ENCODE measurements around the gene SHISA4. TPM values are rescaled to one million over a fixed set of nuclear protein-coding genes. Genes with fewer than 3 reads are reported as not detected.
"Not testable (repeated sequence)": the region's sequence is repeated elsewhere in the genome, so short reads cannot be mapped to it uniquely, and the experiment has no call there.

The SHISA4 gene
- total RNA-seq, 3 donors from 2014 or later (not counting 1 experiment from before 2014, with no cell fraction given): 0.54 to 2.0 TPM; not detected in 1

- ATAC-seq (no peak), DNase-seq (no peak)
- H3K4me3 ChIP-seq (ENCODE audit: low read length): no peak overlapping the region
- no peaks in the 10 kb centered on the region for H3K9me3 ChIP-seq (ENCODE audit: control insufficient read depth, insufficient read depth, low read length)
- intact Hi-C loops (cut with micrococcal nuclease): no loop called here
- Mint-ChIP-seq H3K27ac (no peak overlapping the region), H3K9me3 (no peaks in the 10 kb centered on the region), H3K27me3 (ENCODE audit: low read depth in 2 of 2) (peaks cover 21% of the 10 kb centered on the region in 2 donors), H3K36me3 (no peaks in the 10 kb centered on the region), H3K4me3 (no peak overlapping the region), H3K4me1 (no peaks in the 10 kb centered on the region)
- 65% methylated on average over 4 of the region's 5 CpGs for WGBS (ENCODE audit: insufficient coverage)
- no peaks in the 10 kb centered on the region for H3K4me1 ChIP-seq (ENCODE audit: control insufficient read depth, insufficient read depth, low read length)
- no peak for TF ChIP-seq CTCF (IDR thresholded peaks at IDR 0.05)
- no peak overlapping the region for H3K27ac ChIP-seq (ENCODE audit: low read length)
- H3K27me3 ChIP-seq (ENCODE audit: control insufficient read depth, insufficient read depth, low read length): no peaks in the 10 kb centered on the region
- H3K36me3 ChIP-seq (ENCODE audit: control insufficient read depth, insufficient read depth, low read length): no peaks in the 10 kb centered on the region
These were observed 49.0 kb downstream of the SHISA4 start for GRCh38 chr1:201937624-201938213.

- no peak for ATAC-seq
- no peaks in the 10 kb centered on the region for H3K9me3 ChIP-seq (ENCODE audit: control insufficient read depth, insufficient read depth, low read length)
- H3K27me3 Mint-ChIP-seq (ENCODE audit: low read depth in 2 of 2): peaks cover 21 to 29% of the 10 kb centered on the region in 2 donors
- TF ChIP-seq CTCF (IDR thresholded peaks at IDR 0.05): no peak
- WGBS (ENCODE audit: insufficient coverage): 92% methylated on average over 4 of the region's 4 CpGs
- no peak for DNase-seq
- H3K27me3 ChIP-seq (ENCODE audit: control insufficient read depth, insufficient read depth, low read length): no peaks in the 10 kb centered on the region
- H3K27ac Mint-ChIP-seq: no peak overlapping the region
- H3K4me1 Mint-ChIP-seq: no peaks in the 10 kb centered on the region
- no peak overlapping the region for H3K27ac ChIP-seq (ENCODE audit: low read length)
- no peak overlapping the region for H3K4me3 ChIP-seq (ENCODE audit: low read length)
- intact Hi-C loops (cut with micrococcal nuclease): no loop called here
- H3K36me3 ChIP-seq (ENCODE audit: control insufficient read depth, insufficient read depth, low read length): no peaks in the 10 kb centered on the region
- no peaks in the 10 kb centered on the region for H3K36me3 Mint-ChIP-seq
- H3K4me3 Mint-ChIP-seq: no peak overlapping the region
- no peaks in the 10 kb centered on the region for H3K9me3 Mint-ChIP-seq
- no peaks in the 10 kb centered on the region for H3K4me1 ChIP-seq (ENCODE audit: control insufficient read depth, insufficient read depth, low read length)
These were observed 49.8 kb downstream of the SHISA4 start for GRCh38 chr1:201938440-201939035.

- WGBS (ENCODE audit: insufficient coverage): 86% methylated on average over 2 of the region's 4 CpGs
- DNase-seq: no peak
- Histone ChIP-seq H3K27ac (ENCODE audit: low read length) (no peak overlapping the region), H3K36me3 (ENCODE audit: control insufficient read depth, insufficient read depth, low read length) (no peaks in the 10 kb centered on the region), H3K9me3 (ENCODE audit: control insufficient read depth, insufficient read depth, low read length) (no peaks in the 10 kb centered on the region), H3K4me1 (ENCODE audit: control insufficient read depth, insufficient read depth, low read length) (no peaks in the 10 kb centered on the region), H3K27me3 (ENCODE audit: control insufficient read depth, insufficient read depth, low read length) (peaks cover 5% of the 10 kb centered on the region), H3K4me3 (ENCODE audit: low read length) (no peak overlapping the region)
- Mint-ChIP-seq H3K27me3 (ENCODE audit: low read depth in 2 of 2) (peaks cover 21 to 35% of the 10 kb centered on the region in 2 donors), H3K9me3 (no peaks in the 10 kb centered on the region), H3K4me1 (no peaks in the 10 kb centered on the region), H3K36me3 (no peaks in the 10 kb centered on the region), H3K27ac (no peak overlapping the region), H3K4me3 (no peak overlapping the region)
- ATAC-seq: no peak
- no peak for TF ChIP-seq CTCF (IDR thresholded peaks at IDR 0.05)
- intact Hi-C loops (cut with micrococcal nuclease): no loop called here
These were observed 50.5 kb downstream of the SHISA4 start for GRCh38 chr1:201939148-201939547.

GRCh38 chr1:201939574-201939973 lies 50.9 kb downstream of the SHISA4 start:
- Histone ChIP-seq H3K36me3 (ENCODE audit: control insufficient read depth, insufficient read depth, low read length) (no peaks in the 10 kb centered on the region), H3K4me1 (ENCODE audit: control insufficient read depth, insufficient read depth, low read length) (no peaks in the 10 kb centered on the region), H3K9me3 (ENCODE audit: control insufficient read depth, insufficient read depth, low read length) (no peaks in the 10 kb centered on the region), H3K27me3 (ENCODE audit: control insufficient read depth, insufficient read depth, low read length) (peaks cover 5% of the 10 kb centered on the region), H3K4me3 (ENCODE audit: low read length) (no peak overlapping the region), H3K27ac (ENCODE audit: low read length) (no peak overlapping the region)
- TF ChIP-seq CTCF (IDR thresholded peaks at IDR 0.05): no peak
- Mint-ChIP-seq H3K4me3 (no peak overlapping the region), H3K27me3 (ENCODE audit: low read depth in 2 of 2) (peaks cover 17 to 31% of the 10 kb centered on the region in 2 donors), H3K27ac (no peak overlapping the region), H3K36me3 (no peaks in the 10 kb centered on the region), H3K9me3 (no peaks in the 10 kb centered on the region), H3K4me1 (no peaks in the 10 kb centered on the region)
- intact Hi-C loops (cut with micrococcal nuclease): no loop called here
- ATAC-seq (no peak), DNase-seq (no peak)
- 90% methylated on average over 5 of the region's 5 CpGs for WGBS (ENCODE audit: insufficient coverage)

- H3K27ac ChIP-seq (ENCODE audit: low read length); H3K9me3 ChIP-seq (ENCODE audit: control insufficient read depth, insufficient read depth, low read length); H3K4me3 Mint-ChIP-seq; H3K4me1 Mint-ChIP-seq; H3K9me3 Mint-ChIP-seq; ATAC-seq; H3K36me3 ChIP-seq (ENCODE audit: control insufficient read depth, insufficient read depth, low read length); H3K4me1 ChIP-seq (ENCODE audit: control insufficient read depth, insufficient read depth, low read length); H3K4me3 ChIP-seq (ENCODE audit: low read length); H3K27me3 ChIP-seq (ENCODE audit: control insufficient read depth, insufficient read depth, low read length); intact Hi-C loops (cut with micrococcal nuclease); DNase-seq; H3K27ac Mint-ChIP-seq; H3K36me3 Mint-ChIP-seq: not testable (repeated sequence)
- H3K27me3 Mint-ChIP-seq (ENCODE audit: low read depth in 2 of 2): peaks cover 19 to 31% of the 10 kb centered on the region in 2 donors
- WGBS (ENCODE audit: insufficient coverage): 97% methylated on average over 9 of the region's 10 CpGs
These were observed 51.6 kb downstream of the SHISA4 start for GRCh38 chr1:201940316-201940715.

All from natural killer cell (primary cell).